ENCODE measurements around the gene DEPDC7.

Gene DEPDC7

DNA sequence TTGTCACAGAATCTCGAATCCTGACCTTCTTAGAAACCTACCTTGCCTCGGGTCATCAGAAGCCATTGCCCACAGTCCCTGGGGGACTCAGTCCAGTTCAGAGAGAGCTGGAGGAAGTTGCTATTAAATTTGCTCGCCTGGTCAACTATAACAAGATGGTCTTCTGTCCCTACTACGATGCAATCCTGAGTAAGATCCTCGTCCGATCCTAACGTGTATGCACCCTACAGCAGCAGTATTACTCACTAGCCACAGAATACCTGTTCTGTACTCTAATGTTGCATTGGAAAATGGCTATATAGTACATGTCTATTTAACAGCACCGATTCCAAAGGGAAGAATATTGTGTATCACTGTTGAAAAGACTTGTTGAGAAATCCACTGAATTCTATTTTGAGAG lies 56.8 kb downstream of the DEPDC7 start:
- TF ChIP-seq, protein P1, sequence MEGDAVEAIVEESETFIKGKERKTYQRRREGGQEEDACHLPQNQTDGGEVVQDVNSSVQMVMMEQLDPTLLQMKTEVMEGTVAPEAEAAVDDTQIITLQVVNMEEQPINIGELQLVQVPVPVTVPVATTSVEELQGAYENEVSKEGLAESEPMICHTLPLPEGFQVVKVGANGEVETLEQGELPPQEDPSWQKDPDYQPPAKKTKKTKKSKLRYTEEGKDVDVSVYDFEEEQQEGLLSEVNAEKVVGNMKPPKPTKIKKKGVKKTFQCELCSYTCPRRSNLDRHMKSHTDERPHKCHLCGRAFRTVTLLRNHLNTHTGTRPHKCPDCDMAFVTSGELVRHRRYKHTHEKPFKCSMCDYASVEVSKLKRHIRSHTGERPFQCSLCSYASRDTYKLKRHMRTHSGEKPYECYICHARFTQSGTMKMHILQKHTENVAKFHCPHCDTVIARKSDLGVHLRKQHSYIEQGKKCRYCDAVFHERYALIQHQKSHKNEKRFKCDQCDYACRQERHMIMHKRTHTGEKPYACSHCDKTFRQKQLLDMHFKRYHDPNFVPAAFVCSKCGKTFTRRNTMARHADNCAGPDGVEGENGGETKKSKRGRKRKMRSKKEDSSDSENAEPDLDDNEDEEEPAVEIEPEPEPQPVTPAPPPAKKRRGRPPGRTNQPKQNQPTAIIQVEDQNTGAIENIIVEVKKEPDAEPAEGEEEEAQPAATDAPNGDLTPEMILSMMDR (IDR thresholded peaks at IDR 0.05; ENCODE audit: extremely low read depth, insufficient read depth, missing control alignments), result no peak
- in situ Hi-C loops (cut with MboI; ENCODE audit: low pct_unique_long_range_greater_than_20kb, low sequenced_read_pairs, unreplicated experiment), result no loop called here
- no peak for DNase-seq (ENCODE audit: low spot score)

Data from GM13977 (cell line).